Panc1 (cell line): ENCODE data around the gene HLA-DRB5. TPM values are rescaled to one million over a fixed set of nuclear protein-coding genes. Genes with fewer than 3 reads are reported as not detected.

Experiments
- ATAC-seq: fragments of 200-7000 bp; cut with Tn5 transposase; 2 replicates; pipeline ENCODE4 v1.9.1; 2020; ENCODE audit warnings: mild to moderate bottlenecking, moderate library complexity
- BruUV-seq: library from RNA; stranded (reverse); fragments of 400-500 nt; replicated peaks from 2 replicates; lab custom pipeline; 2021; lab: Mats Ljungman, UMichigan
- CTCF ChIA-PET: fragments of 300-600 bp; sonication (Branson Sonifier 250); formaldehyde crosslinking; loops from one replicate; lab custom pipeline; 2022; ENCODE audit warnings: antibody characterized with exemption; lab: Charles Lee
- POLR2A ChIA-PET: fragments of 300-600 bp; sonication (Branson Sonifier 250); formaldehyde crosslinking; loops from one replicate; lab custom pipeline; 2022; ENCODE audit warnings: antibody characterized with exemption; lab: Charles Lee
- DNase-seq: peaks from one replicate; pipeline ENCODE4 v3.0.0-alpha.2; 2010; ENCODE audit warnings: low read depth, low spot score
- H3K27ac ChIP-seq: 2 replicates; pipeline ENCODE4 v1.5.1; 2011; ENCODE audit warnings: mild to moderate bottlenecking, low read length, inconsistent platforms
- H3K27me3 ChIP-seq: fragments of 200-500 bp; sonication (Bioruptor generic); 2 replicates; pipeline ENCODE4 v1.6.0; 2014; ENCODE audit warnings: low read length, inconsistent platforms; ENCODE audit not compliant: control insufficient read depth, insufficient read depth
- H3K36me3 ChIP-seq: fragments of 200-500 bp; sonication (Bioruptor generic); 2 replicates; pipeline ENCODE4 v1.5.1; 2014; ENCODE audit warnings: inconsistent platforms, mild to moderate bottlenecking, low read length, moderate library complexity; ENCODE audit not compliant: control insufficient read depth, insufficient read depth
- H3K4me1 ChIP-seq: 2 replicates; pipeline ENCODE4 v1.5.1; 2011; ENCODE audit warnings: inconsistent platforms, mild to moderate bottlenecking, low read length, moderate library complexity; ENCODE audit not compliant: control insufficient read depth, insufficient read depth
- H3K4me3 ChIP-seq, 2 experiments: 2 replicates each; pipeline ENCODE4 v1.5.1; 2011 to 2012; ENCODE audit warnings: low read depth in 2 of 2, low read length in 2 of 2, mild to moderate bottlenecking in 2 of 2, inconsistent platforms in 1 of 2, moderate library complexity in 1 of 2
- H3K9me3 ChIP-seq: fragments of 200-500 bp; sonication (Bioruptor generic); 2 replicates; pipeline ENCODE4 v1.5.1; 2014; ENCODE audit warnings: low read depth, mild to moderate bottlenecking, inconsistent platforms, low read length, moderate library complexity; ENCODE audit not compliant: control insufficient read depth, insufficient read depth
- POLR2AphosphoS5 ChIP-seq: IDR thresholded peaks from 2 replicates; pipeline ENCODE4 v1.6.1; 2012; ENCODE audit warnings: mild to moderate bottlenecking, low read depth, low read length, moderate library complexity
- SIN3A ChIP-seq: IDR thresholded peaks from 2 replicates; pipeline ENCODE4 v1.6.1; 2012; ENCODE audit warnings: low read depth, mild to moderate bottlenecking, low read length, moderate library complexity, borderline replicate concordance; ENCODE audit not compliant: insufficient read depth
- TCF7L2 ChIP-seq: IDR thresholded peaks from 2 replicates; pipeline ENCODE4 v1.6.1; 2011; ENCODE audit warnings: mild to moderate bottlenecking, low read depth, low read length, inconsistent platforms
- in situ Hi-C: cut with HindIII; loops from 2 replicates; pipeline ENCODE4 v1.10.0; 2016; ENCODE audit warnings: low sequenced_read_pairs, low pct_unique_long_range_greater_than_20kb
- intact Hi-C: fragments of 100-400 bp; cut with micrococcal nuclease; formaldehyde crosslinking; loops from one replicate; pipeline ENCODE4 v1.10.0; 2022; ENCODE audit not compliant: unreplicated experiment
- total RNA-seq: library from RNA; stranded (reverse); gene quantifications from one replicate; pipeline ENCODE4 v1.2.1, GENCODE V29; 2021; ENCODE audit not compliant: unreplicated experiment
- TF ChIP-seq, protein P1 (sequence below), 2 experiments: IDR thresholded peaks; 2 replicates each; pipeline ENCODE4 v1.6.1; 2011 to 2012; ENCODE audit warnings: low read depth in 2 of 2, control low read depth in 1 of 2, low read length in 1 of 2, mild to moderate bottlenecking in 1 of 2, moderate library complexity in 1 of 2; ENCODE audit not compliant: insufficient read depth in 1 of 2
- TF ChIP-seq, protein P2 (sequence below): fragments of 450-650 bp; IDR thresholded peaks from 2 replicates; pipeline ENCODE4 v1.5.1; 2017; ENCODE audit warnings: mild to moderate bottlenecking

HLA-DRB5 gene
- total RNA-seq, 1 experiment from 2014 or later = not detected

DNA sequence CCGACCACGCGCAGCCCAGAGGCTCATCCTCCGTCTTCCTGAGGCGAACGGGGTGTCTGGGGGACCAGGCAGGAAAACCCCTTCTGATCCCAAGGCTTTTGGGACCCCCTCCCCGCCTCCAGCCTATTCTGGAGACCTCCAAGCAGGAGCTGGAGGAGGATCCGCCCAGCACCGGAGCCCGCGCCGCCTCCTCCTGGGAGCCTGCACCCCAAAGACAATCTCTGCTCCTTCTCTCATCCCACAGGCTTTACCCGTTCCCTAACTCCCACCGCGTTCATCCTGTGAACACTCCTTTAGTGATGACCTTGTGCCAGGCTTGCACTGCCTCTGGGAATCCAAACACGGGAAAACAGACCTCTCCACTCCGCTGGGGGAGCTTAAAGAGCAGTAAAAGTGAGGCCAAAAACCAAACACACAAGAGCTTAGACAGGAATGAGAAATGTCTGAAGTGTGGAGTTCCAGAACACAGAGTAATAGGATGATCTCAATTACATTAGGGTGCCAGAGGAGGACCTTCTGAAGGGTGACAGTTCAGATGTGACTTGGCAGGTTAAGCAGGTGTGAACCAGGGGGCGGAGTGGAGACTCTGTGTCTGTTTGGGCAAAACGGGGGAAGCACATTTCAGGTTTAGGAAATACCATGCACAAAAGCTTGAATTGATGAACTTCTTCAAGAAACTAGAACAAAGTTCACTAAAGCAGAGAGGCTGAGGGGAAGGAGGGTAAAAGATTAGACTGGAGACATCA lies 7.6 kb downstream of the HLA-DRB5 start:
- TF ChIP-seq POLR2AphosphoS5 (no peak), TCF7L2 (no peak), SIN3A (no peak)
- TF ChIP-seq, protein P1, sequence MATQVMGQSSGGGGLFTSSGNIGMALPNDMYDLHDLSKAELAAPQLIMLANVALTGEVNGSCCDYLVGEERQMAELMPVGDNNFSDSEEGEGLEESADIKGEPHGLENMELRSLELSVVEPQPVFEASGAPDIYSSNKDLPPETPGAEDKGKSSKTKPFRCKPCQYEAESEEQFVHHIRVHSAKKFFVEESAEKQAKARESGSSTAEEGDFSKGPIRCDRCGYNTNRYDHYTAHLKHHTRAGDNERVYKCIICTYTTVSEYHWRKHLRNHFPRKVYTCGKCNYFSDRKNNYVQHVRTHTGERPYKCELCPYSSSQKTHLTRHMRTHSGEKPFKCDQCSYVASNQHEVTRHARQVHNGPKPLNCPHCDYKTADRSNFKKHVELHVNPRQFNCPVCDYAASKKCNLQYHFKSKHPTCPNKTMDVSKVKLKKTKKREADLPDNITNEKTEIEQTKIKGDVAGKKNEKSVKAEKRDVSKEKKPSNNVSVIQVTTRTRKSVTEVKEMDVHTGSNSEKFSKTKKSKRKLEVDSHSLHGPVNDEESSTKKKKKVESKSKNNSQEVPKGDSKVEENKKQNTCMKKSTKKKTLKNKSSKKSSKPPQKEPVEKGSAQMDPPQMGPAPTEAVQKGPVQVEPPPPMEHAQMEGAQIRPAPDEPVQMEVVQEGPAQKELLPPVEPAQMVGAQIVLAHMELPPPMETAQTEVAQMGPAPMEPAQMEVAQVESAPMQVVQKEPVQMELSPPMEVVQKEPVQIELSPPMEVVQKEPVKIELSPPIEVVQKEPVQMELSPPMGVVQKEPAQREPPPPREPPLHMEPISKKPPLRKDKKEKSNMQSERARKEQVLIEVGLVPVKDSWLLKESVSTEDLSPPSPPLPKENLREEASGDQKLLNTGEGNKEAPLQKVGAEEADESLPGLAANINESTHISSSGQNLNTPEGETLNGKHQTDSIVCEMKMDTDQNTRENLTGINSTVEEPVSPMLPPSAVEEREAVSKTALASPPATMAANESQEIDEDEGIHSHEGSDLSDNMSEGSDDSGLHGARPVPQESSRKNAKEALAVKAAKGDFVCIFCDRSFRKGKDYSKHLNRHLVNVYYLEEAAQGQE (IDR thresholded peaks at IDR 0.05; ENCODE audit: insufficient read depth in 1 of 2, low read depth in 2 of 2, low read length in 1 of 2) = no peak
- Histone ChIP-seq H3K27me3 (no peaks in the 10 kb centered on the region), H3K36me3 (no peaks in the 10 kb centered on the region), H3K4me3 (no peak overlapping the region), H3K4me1 (no peaks in the 10 kb centered on the region), H3K9me3 (no peaks in the 10 kb centered on the region), H3K27ac (no peak overlapping the region)
- intact Hi-C loops (no loop called here), in situ Hi-C loops (no loop called here)
- ChIA-PET POLR2A (no interaction called here), CTCF (no interaction called here)
- DNase-seq = no peak
- ATAC-seq = no peak
- no TSS peak for BruUV-seq

DNA sequence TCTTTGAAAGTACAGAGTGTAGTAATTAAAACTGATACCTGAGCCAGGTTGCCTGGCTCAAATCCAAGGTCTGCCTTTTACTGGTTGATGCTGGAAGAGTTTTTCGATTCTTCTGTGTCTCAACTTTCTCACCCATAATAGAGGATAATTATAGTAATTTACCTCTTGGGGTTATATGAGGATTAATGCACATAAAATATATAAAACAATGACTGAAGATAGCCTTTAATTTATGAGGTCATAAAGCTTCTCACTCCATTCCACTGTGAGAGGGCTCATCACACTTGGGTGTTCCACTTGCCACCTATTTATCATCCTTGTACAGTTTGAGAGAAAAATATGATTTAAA lies 10.2 kb downstream of the HLA-DRB5 start:
- no peaks in the 10 kb centered on the region for H3K4me1 ChIP-seq
- intact Hi-C loops = no loop called here
- ChIA-PET POLR2A (no interaction called here), CTCF (no interaction called here)
- in situ Hi-C loops = no loop called here
- no peaks in the 10 kb centered on the region for H3K9me3 ChIP-seq
- no peak overlapping the region for H3K27ac ChIP-seq
- BruUV-seq = no TSS peak
- no peaks in the 10 kb centered on the region for H3K27me3 ChIP-seq
- no peaks in the 10 kb centered on the region for H3K36me3 ChIP-seq
- DNase-seq (no peak), ATAC-seq (no peak)
- TF ChIP-seq TCF7L2 (no peak), POLR2AphosphoS5 (no peak), SIN3A (no peak)
- TF ChIP-seq, protein P2, sequence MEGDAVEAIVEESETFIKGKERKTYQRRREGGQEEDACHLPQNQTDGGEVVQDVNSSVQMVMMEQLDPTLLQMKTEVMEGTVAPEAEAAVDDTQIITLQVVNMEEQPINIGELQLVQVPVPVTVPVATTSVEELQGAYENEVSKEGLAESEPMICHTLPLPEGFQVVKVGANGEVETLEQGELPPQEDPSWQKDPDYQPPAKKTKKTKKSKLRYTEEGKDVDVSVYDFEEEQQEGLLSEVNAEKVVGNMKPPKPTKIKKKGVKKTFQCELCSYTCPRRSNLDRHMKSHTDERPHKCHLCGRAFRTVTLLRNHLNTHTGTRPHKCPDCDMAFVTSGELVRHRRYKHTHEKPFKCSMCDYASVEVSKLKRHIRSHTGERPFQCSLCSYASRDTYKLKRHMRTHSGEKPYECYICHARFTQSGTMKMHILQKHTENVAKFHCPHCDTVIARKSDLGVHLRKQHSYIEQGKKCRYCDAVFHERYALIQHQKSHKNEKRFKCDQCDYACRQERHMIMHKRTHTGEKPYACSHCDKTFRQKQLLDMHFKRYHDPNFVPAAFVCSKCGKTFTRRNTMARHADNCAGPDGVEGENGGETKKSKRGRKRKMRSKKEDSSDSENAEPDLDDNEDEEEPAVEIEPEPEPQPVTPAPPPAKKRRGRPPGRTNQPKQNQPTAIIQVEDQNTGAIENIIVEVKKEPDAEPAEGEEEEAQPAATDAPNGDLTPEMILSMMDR = no peak
- TF ChIP-seq, protein P1 (IDR thresholded peaks at IDR 0.05; ENCODE audit: insufficient read depth in 1 of 2, low read depth in 2 of 2, low read length in 1 of 2) = no peak
- no peak overlapping the region for H3K4me3 ChIP-seq
